HG02759 (cell line): ENCODE data around the gene SMNDC1.
A peak's percentile ranks its signal among the peaks of the same experiment; 100 is the strongest.
"Not testable (repeated sequence)": the region's sequence is repeated elsewhere in the genome, so short reads cannot be mapped to it uniquely, and the experiment has no call there.

Experiments used
- ATAC-seq: cut with Tn5 transposase; IDR thresholded peaks from one replicate; pipeline ENCODE4 v1.9.1; 2021; ENCODE audit warnings: mild to moderate bottlenecking, moderate library complexity; ENCODE audit not compliant: unreplicated experiment

Gene SMNDC1

GRCh38 chr10:110304780-110305421 lies at the start of gene SMNDC1:
SMNDC1 (minus strand) TSS chr10:110304920; CDS start chr10:110303587, 1,333 bp downstream.
- ATAC-seq, result peak; percentile 93

GRCh38 chr10:110354322-110354766 lies 49.6 kb upstream of the SMNDC1 start:
- peak; percentile 18 for ATAC-seq

DNA sequence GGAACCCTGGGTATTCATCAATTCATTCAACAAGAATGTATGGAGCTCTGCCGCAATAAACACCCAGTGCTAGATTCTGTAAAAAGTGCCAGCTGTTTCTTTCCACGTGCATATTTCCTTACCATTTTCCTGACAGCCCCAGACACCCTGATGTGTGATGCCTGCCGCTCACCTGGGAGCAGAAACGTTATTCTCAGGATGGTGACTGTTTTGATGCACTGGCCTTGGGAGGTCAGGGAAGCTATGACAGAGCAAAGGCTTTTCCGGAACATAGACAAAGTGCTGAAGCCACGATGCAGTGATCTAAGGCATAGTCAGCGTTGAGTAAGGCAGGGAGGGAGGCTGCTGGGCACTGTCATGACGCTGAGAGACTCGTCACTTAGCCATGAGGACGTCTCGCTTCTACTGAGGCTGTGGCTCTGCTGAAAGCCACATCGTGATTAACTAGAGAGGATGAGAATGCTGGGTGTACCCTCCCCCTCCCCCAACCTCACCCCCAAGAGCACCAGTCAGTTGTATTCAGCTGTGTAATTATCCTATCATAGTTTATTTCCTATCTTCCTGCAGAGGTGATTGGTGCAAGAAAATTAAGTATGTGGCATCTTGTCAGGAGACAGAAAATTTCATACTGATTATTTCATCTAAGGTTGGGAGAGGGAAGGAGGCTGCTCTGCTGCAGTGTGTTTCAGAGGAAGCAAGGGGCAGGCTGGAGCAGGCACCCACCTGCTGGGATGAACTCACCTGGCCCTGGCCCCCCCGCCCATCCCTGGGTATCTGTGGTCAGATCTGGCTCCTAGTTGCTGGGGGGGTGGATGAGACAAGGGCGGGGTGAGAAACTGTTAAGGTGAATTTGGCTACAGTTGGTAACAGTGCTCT lies 48.8 kb upstream of the SMNDC1 start:
- ATAC-seq, result no peak

GRCh38 chr10:110352930-110353243 lies 48.2 kb upstream of the SMNDC1 start:
- ATAC-seq, result no peak

DNA sequence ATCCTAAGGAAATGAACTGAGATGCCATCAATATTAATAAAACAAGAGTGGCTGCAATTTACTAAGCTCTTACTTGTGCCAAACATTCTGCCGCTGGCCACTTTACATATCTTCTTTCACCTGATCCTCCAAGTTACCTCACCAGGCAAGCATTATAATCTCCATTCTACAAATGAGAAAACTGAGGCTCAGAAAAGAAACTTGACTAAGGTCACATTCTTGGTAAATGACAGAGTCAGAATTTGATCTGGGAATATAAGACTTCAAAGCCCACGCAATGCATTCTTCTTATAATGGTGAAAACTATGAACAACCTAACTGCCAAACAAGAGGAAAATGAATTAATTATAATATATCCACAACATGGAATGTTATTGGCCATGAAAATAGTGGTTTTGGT lies 46.1 kb upstream of the SMNDC1 start:
- no peak for ATAC-seq

- ATAC-seq, result no peak
These were observed 45.1 kb upstream of the SMNDC1 start for GRCh38 chr10:110349831-110350230.

DNA sequence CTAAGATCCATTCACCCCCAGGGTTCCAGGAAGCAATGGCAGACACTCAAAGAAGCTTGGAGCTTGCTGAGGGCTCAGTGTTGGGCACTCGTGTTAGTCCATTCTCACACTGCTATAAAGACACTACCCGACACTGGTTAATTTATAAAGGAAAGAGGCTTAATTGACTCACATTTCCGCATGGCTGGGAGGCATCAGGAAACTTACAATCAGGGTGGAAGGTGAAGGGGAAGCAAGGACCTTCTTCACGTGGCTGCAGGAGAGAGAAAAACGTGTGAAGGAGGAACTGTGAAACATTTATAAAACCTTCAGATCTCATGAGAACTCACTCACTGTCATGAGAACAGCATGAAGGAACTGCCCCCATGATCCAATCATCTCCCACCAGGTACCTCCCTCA lies 44.7 kb upstream of the SMNDC1 start:
- no peak for ATAC-seq

- no peak for ATAC-seq
These were observed 43.6 kb upstream of the SMNDC1 start for GRCh38 chr10:110348336-110348735.

GRCh38 chr10:110346914-110347313 lies 42.2 kb upstream of the SMNDC1 start:
- ATAC-seq, result no peak

- ATAC-seq, result no peak
These were observed 40.6 kb upstream of the SMNDC1 start for GRCh38 chr10:110345286-110345685.

DNA sequence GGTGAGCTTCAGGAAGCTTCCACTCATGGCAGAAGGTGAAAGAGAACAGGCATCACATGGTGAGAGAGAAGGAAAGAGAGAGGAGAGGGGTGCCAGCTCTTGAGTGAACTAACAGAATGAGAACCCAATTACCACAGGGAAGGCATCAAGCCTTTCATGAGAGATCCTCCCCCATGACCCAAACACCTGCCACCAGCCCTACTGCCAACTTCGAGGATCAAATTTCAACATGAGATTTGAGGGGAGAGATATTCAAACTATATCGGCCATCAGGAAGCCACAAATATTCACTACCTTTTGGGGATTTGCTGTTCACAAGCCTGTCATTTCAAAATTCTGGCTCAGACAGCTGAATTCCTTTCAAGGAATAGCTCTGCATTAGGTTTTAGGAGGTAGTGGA lies 39.9 kb upstream of the SMNDC1 start:
- ATAC-seq, result no peak

DNA sequence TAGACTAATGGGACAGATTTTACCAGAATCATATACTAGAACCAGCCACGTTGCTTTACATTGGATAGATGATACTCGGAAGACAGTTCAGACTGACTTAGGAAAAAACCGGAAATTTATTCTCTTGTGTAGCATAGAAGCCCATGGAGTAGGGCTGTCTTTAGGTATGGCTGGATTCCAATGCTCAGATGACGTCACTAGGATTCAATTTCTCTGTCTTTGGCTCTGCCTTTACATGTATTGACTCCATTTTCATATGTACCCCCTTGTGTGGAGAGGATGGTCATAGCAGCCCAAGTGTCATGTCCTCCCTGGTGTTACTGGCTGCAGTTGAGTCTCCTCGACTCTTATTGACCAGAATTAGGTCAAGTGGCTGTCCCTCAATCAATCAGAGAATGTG lies 39.2 kb upstream of the SMNDC1 start:
- no peak for ATAC-seq

GRCh38 chr10:110340816-110341215 lies 36.1 kb upstream of the SMNDC1 start:
- no peak for ATAC-seq

GRCh38 chr10:110340122-110340521 lies 35.4 kb upstream of the SMNDC1 start:
- no peak for ATAC-seq

GRCh38 chr10:110337906-110338305 lies 33.2 kb upstream of the SMNDC1 start:
- no peak for ATAC-seq

DNA sequence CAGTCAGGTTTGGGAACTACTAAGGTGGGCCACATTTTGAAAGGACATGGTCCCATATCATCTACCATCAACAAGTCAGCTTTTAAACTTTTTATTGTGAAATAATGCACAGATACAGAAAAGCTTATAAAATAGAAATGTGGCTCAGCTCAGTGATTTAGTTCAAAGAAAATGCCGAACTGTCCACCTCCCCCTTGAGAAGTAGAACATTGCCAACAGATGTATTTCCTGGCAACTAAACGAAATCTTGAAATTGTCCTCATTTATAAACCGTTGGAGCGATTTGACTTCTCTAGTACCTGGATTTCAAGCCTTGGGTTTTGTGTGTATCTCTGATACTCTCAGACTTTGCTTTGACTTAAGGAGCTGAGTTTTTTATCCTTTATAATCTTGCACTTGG lies 32.7 kb upstream of the SMNDC1 start:
- no peak for ATAC-seq

DNA sequence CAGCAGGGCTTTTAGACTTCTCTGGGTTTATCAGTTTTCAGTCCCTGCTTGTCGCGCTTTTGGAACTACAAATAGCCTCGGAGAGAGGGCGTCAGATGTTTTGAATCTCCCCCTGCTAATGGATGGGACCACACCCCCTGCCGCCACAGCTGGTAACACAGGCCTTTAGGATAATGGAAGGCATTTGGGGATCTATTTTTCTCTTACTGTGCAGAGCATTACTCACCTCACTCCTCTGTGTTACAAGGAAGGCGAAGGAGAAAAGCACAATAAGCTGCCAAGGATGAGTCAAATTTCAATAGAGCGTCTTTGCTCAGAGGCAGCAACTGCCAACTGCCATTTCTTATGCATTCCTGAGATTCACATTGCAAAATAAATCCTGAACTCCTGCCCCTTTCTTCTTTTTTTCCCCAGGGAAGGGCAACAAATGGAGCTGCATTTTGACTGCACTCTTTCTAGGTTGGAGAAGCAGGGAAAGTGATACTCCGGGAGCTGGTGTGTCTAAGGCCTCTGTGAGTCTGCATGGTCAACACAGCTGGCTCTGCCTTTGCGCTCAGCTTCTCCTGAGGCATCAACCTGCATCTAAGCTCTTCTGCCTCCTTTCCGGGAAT lies 31.5 kb upstream of the SMNDC1 start:
- no peak for ATAC-seq

- no peak for ATAC-seq
These were observed 30.8 kb upstream of the SMNDC1 start for GRCh38 chr10:110335314-110336064.

GRCh38 chr10:110334061-110334656 lies 29.4 kb upstream of the SMNDC1 start:
- no peak for ATAC-seq

DNA sequence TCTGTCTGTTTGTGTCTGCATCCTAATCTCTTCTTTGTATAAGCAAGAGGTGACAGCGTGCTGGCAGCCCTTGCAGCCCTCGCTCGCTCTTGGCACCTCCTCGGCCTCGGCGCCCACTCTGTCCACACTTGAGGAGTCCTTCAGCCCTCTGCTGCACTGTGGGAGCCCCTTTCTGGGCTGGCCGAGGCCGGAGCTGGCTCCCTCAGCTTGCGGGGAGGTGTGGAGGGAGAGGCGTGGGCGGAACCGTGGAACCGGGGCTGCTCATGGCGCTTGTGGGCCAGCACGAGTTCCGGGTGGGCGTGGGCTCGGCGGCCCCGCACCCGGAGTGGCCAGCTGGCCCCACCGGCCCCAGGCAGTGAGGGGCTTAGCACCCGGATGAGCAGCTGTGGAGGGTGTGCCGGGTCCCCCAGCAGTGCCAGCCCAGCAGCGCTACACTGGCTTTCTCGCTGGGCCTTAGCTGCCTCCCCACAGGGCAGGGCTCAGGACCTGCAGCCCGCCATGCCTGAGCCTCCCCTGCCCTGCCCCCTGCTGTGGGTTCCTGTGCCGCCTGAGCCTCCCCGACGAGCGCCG lies 26.6 kb upstream of the SMNDC1 start:
- ATAC-seq, result not testable (repeated sequence)

GRCh38 chr10:110330675-110331074 lies 26.0 kb upstream of the SMNDC1 start:
- no peak for ATAC-seq
